Measurements from ENCODE around the gene STRADB.

DNA sequence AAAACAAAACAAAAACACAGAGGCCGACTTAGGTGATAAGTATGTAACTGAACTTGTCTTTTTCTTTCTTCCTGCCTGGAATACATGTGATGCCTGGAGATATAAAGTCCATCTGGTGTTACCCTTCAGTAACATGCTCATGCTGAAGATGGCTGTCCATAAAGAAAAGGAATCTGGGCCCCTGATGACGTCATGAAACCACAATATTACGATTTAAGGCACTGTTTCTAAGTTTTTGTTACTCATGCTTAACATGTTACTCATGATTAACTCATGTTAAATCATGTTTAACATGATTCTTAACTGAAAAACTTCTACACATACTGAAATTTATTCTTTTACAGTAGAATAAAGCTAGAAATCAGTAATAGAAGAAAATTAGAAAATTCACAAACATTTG lies 49.0 kb downstream of the STRADB start:
- TF ChIP-seq, protein P1, sequence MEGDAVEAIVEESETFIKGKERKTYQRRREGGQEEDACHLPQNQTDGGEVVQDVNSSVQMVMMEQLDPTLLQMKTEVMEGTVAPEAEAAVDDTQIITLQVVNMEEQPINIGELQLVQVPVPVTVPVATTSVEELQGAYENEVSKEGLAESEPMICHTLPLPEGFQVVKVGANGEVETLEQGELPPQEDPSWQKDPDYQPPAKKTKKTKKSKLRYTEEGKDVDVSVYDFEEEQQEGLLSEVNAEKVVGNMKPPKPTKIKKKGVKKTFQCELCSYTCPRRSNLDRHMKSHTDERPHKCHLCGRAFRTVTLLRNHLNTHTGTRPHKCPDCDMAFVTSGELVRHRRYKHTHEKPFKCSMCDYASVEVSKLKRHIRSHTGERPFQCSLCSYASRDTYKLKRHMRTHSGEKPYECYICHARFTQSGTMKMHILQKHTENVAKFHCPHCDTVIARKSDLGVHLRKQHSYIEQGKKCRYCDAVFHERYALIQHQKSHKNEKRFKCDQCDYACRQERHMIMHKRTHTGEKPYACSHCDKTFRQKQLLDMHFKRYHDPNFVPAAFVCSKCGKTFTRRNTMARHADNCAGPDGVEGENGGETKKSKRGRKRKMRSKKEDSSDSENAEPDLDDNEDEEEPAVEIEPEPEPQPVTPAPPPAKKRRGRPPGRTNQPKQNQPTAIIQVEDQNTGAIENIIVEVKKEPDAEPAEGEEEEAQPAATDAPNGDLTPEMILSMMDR (IDR thresholded peaks at IDR 0.05): no peak
- TF ChIP-seq POLR2A (IDR thresholded peaks at IDR 0.05): no peak
